HG03060 (cell line): ENCODE measurements around the gene LRRC61.

Experiments used
- ATAC-seq: cut with Tn5 transposase; IDR thresholded peaks from one replicate; pipeline ENCODE4 v1.9.1; 2021; ENCODE audit warnings: low read depth, moderate number of reproducible peaks; ENCODE audit not compliant: unreplicated experiment

Gene LRRC61

GRCh38 chr7:150368884-150369747 is 46.0 kb downstream of the LRRC61 start:
- ATAC-seq, result no peak

- no peak for ATAC-seq
Measured at GRCh38 chr7:150369748-150370501, 46.8 kb downstream of the LRRC61 start.

- no peak for ATAC-seq
Measured at GRCh38 chr7:150370612-150371071, 47.5 kb downstream of the LRRC61 start.

- ATAC-seq, result no peak
Measured at GRCh38 chr7:150371131-150371995, 48.2 kb downstream of the LRRC61 start.

- no peak for ATAC-seq
Measured at GRCh38 chr7:150371996-150372270, 48.8 kb downstream of the LRRC61 start.

GRCh38 chr7:150372271-150373048 is 49.3 kb downstream of the LRRC61 start:
- ATAC-seq, result no peak

- no peak for ATAC-seq
Measured at GRCh38 chr7:150373049-150373801, 50.1 kb downstream of the LRRC61 start.

- ATAC-seq, result no peak
Measured at GRCh38 chr7:150374026-150374425, 50.9 kb downstream of the LRRC61 start.

- ATAC-seq, result no peak
Measured at GRCh38 chr7:150374472-150374871, 51.3 kb downstream of the LRRC61 start.

GRCh38 chr7:150375662-150376521 is 52.7 kb downstream of the LRRC61 start:
- peak; percentile 17 for ATAC-seq

- ATAC-seq, result no peak
Measured at GRCh38 chr7:150376560-150376959, 53.4 kb downstream of the LRRC61 start.

GRCh38 chr7:150377196-150377595 is 54.0 kb downstream of the LRRC61 start:
- ATAC-seq, result no peak

GRCh38 chr7:150377635-150378034 is 54.5 kb downstream of the LRRC61 start:
- no peak for ATAC-seq

- no peak for ATAC-seq
Measured at GRCh38 chr7:150378115-150378852, 55.1 kb downstream of the LRRC61 start.

GRCh38 chr7:150378853-150379440 is 55.8 kb downstream of the LRRC61 start, which contains the start of gene ZNF775:
Gene ZNF775 (plus strand): TSS chr7:150379330. CDS start chr7:150388471, 9,141 bp downstream.
- ATAC-seq, result peak; percentile 47

- no peak for ATAC-seq
Measured at GRCh38 chr7:150379441-150380379, 56.6 kb downstream of the LRRC61 start.
